C1 segment of cervical spinal cord (tissue), 14 donors: Measurements from ENCODE around the gene CCDC134.

Experiments used
- DNase-seq, 14 donors: peaks; one replicate each; lab custom pipeline; 2025; lab: John Stamatoyannopoulos, UW

CCDC134 gene

GRCh38 chr22:41800348-41801146, at the start of gene CCDC134:
TSS of gene CCDC134 (plus strand) at chr22:41800679. CDS start at chr22:41808891, 8,212 bp downstream.
- peak; percentile 50 to 92 (median 85) for DNase-seq

DNA sequence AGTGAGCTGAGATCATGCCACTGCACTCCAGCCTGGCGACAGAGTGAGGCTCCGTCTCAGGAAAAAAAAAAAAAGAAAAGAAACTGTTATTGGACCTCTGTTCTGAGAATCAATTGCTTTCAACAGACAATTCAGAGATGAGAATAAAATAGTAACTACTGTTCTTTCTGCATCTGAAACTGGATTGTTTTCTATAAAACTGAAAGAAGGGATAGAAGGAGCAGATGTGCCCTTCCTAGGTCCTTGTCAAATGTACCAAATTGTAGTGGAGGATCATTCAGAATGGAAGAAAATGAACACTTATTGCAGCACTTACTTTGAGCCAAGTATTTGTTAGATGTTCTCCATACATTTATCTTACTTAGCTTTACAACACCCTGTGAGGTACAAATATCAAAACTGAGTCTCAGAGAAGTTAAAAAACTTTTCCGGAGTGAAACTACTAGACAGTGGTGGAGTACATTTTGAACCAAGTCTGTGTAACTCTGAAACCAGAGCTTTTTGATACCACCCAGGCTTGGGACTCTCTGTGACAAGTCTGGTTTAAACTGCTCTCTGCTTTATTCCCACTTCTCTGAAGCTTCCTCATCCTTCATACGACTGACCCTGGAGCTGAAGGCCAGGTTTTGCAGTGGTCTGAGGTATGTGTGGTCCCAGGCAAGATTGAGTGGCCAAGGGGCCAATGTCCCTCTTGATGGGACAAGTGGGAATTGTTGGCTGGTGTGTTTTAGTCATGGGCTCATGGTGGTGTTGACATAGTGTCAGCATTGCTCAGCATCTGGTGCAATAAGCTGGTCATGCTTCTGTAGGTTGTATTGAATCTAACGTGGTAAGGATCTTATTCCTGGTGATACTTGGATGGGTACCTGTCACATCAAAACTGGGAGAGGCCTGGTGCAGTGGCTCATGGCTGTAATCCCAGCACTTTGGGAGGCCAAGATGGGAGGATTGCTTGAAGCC, 48.2 kb upstream of the CCDC134 start:
- no peak for DNase-seq

DNA sequence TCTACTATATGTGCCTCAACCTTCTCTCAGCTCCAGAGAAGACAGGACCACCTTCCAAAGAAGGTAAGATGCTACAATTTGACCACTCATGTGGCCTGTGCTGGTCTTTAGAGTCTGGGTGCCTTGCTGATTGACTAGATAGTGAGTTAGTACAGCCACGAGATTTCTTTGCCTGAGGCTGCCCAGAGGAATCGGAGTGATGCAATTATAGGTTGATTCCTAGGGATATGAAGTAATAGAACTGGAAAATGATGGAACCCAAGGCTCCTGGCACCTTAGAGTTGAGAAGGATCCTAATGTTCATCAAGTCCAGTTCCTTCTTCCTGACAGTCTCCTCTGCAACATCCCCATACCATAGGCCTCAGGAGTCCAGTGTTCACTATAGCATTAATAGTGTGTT, 46.5 kb upstream of the CCDC134 start:
- DNase-seq, result no peak

GRCh38 chr22:41757502-41757901, 43.0 kb upstream of the CCDC134 start:
- DNase-seq, result no peak

DNA sequence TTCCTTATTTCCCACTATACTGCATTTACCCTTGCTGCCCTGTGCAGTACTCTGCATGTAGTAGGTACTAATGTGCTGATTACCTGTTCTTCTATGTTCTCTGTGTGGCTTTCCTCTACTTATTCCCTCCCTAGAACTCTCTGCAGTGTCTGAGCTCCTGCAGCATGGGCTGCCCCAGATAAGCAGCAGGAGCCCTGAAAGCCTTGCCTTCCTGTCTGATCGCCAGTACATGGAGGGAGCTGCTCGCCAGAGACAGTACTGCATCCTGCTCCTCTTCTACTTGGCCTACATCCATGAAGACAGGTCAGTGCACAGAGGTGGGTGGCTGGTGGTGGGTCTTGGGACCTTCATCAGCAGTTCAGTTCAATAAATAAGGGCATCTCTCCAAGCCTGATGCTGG, 42.2 kb upstream of the CCDC134 start:
- DNase-seq, result peak in 1 of 14 donors; percentile 28

DNA sequence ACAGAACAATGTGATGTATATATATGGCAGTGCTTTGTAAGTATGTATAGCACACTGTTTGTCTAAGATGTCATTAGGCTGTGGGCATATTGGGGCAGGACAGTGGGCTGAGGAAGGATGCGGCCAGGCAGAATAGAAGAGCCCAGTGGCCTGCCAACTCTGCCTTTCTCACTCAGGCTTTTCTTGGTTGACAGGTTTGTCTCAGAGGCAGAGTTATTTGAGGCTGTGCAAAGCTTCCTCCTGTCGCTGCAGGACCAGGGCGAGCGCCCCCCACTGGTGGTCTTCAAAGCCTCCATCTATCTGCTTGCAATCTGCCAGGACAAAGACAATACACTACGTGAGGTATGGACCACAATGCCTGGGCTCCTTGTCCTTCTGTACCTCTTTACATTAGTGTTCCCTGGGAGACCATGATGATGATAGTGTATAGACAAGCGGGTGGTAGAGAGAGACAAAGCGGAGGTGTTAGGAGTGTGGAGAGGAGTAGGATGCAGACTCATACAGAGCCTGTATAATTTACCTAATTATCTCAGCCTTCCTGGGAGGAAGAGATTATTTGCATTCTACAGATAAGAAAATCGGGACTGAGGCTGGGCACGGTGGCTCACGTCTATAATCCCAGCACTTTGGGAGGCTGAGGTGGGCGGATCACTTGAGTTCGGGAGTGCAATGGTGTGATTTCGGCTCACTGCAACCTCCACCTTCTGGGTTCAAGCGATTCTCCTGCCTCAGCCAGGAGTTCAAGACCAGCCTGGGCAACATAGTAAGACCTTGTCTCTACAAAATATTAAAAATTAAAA, 37.3 kb upstream of the CCDC134 start:
- peak in 2 of 14 donors; percentile 4 to 5 for DNase-seq

DNA sequence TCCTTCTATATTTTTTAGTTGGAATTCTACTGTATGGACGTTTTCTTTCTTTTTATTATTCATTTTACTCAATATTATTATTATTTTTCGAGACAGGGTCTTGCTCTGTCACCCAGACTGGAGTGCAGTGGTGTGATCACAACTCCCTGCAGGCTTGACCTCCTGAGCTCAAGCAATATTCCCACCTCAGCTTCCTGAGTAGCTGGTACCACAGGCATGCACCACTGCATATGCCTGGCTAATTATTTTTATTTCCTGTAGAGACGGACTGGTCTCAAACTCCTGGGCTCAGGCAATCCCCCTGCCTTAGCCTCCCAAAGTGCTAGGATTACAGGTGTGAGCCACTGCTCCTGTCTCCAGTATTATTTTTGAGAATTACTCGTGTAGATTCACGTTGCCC, 34.0 kb upstream of the CCDC134 start:
- no peak for DNase-seq

- no peak for DNase-seq
Observed at GRCh38 chr22:41768430-41768829, 32.0 kb upstream of the CCDC134 start.

GRCh38 chr22:41770715-41771468, 29.6 kb upstream of the CCDC134 start:
- no peak for DNase-seq

DNA sequence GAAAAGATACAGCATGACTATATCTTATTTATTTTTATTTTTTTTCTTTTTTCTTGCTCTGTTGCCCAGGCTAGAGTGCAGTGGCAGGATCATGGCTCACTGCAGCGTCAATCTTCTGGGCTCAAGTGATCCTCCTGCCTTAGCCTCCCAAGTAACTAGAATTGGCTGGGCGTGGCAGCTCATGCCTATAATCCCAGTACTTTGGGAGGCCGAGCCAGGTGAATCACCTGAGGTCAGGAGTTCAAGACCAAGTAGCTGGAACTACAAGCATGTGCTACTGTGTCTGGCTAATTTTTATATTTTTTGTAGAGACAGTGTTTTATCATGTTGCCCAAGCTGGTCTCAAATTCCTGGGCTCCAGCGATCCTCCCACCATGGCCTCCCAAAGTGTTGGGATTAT, 28.3 kb upstream of the CCDC134 start:
- DNase-seq, result no peak

GRCh38 chr22:41772645-41773044, 27.8 kb upstream of the CCDC134 start:
- DNase-seq, result no peak

DNA sequence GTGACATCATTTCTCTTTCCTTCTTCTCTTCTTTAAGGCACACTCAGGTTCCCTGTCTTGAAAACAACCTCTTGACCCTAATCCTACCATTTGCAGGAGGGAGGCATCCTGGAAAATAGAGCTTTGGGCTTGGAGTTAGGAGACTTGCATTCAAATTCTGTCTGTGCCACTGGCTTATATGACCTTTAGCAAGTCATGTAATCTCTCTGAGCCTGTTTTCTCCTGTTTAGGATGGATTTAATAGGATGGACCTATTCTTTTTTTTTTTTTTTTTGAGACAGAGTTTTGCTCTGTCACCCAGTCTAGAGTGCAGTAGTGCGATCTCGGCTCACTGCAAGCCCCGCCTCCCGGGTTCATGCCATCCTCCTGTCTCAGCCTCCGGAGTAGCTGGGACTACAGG, 25.1 kb upstream of the CCDC134 start:
- DNase-seq, result no peak

DNA sequence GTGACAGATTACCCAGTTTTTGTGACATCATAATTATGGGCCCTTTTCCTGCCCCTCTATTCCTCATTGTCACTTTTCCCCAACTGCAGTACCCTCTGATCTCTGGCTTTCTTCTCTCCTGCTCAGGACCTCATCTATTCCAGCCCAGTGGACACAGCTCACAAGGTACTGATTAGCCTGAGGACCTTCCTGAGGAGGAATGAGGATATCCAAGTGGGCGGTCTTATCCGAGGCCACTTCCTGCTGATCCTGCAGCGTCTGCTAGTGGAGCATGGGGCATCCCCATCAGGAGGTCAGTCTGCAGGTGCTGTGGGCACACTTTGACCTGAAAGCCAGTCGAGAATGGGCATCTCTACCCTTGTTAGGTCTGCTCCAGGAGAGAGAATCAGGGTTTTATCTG, 24.5 kb upstream of the CCDC134 start:
- DNase-seq, result no peak

DNA sequence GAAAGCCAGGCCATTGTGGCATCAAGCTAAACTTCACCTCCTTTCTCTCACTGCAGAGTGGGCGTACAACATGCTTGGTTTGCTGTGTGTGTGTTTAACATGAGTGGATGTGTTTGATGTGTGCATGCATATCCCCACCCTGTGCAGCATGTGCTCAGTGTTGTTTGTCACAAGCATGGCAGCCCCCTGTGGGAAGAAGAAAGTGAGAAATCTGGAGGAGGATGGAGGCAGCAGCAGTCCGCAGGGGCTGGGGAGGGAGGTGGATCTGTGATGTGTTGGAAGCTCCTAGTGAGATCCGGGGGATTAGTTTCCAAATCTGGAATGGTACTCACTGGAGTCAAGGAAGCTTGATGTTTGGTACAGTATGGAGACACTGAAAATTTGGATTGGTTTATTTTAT, 24.1 kb upstream of the CCDC134 start:
- no peak for DNase-seq

- no peak for DNase-seq
Observed at GRCh38 chr22:41777749-41778425, 22.6 kb upstream of the CCDC134 start.

GRCh38 chr22:41779929-41780505, 20.5 kb upstream of the CCDC134 start:
- DNase-seq, result no peak

GRCh38 chr22:41780746-41781505, 19.6 kb upstream of the CCDC134 start:
- DNase-seq, result peak in 3 of 14 donors; percentile 1 to 24 (median 9)

DNA sequence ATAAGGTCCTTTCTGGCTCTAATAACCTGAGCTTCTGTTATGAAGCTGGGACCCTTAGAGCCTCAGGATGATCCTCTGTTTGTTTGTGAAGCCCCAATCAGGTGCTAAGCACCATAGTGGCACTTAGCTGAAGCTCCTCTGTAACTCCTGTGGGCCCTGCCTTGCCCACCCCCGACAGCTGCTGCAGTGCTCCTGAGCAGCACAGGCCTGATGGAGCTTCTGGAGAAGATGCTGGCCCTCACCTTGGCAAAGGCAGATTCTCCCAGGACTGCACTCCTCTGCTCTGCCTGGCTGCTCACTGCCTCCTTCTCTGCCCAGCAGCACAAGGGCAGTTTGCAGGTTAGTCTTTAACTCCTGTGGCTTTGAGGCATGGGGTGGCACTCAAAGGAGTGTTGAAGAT, 19.0 kb upstream of the CCDC134 start:
- DNase-seq, result no peak

DNA sequence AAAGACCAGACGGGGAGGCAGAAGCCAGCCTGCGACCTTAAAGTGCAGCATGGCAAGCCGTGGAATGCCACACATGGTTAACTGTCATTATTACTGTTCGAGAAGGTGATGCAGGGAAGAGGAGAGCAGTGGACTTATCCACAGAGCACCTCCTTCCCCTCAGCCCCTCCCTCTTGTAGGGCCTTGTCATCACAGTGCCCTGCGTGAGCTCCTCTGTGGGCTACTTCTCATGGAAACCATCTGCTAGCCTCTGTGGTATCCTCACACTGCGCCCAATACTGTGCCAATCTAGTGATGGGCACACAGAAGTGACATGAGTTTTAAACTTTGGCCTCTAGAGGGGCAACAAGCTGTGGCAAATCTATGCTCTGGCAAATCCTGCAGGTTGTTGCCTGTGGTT, 18.2 kb upstream of the CCDC134 start:
- peak in 1 of 14 donors; percentile 65 for DNase-seq
